Endothelial cell of umbilical vein (primary cell): ENCODE data around the gene KIF6. TPM values are rescaled to one million over a fixed set of nuclear protein-coding genes. Genes with fewer than 3 reads are reported as not detected.

ENCODE experiments used
- BruUV-seq: library from RNA; stranded (reverse); fragments of 400-500 nt; replicated peaks from 2 replicates; lab custom pipeline; 2021; lab: Mats Ljungman, UMichigan
- CTCF ChIA-PET: fragments of 300-600, 350-600 bp; sonication (Branson Sonifier 250); formaldehyde crosslinking; loops from one replicate; lab custom pipeline; 2021; ENCODE audit warnings: antibody characterized with exemption, inconsistent platforms; lab: Charles Lee
- POLR2A ChIA-PET: fragments of 300-600, 350-600 bp; sonication (Branson Sonifier 250); formaldehyde crosslinking; loops from one replicate; lab custom pipeline; 2021; ENCODE audit warnings: antibody characterized with exemption, inconsistent platforms; lab: Charles Lee
- DNase-seq: peaks from one replicate; pipeline ENCODE4 v3.0.0-alpha.2; 2011; ENCODE audit warnings: low read depth, low spot score
- FAIRE-seq: peaks from 2 replicates; lab custom pipeline; 2011; peaks lifted over from hg19 to GRCh38; lab: Jason Lieb, UNC
- H2AFZ ChIP-seq: 2 replicates; pipeline ENCODE4 v1.6.0; 2012; ENCODE audit warnings: low read depth, low read length, control low read depth, inconsistent platforms
- H3K27ac ChIP-seq: 2 replicates; pipeline ENCODE4 v1.5.1; 2011; ENCODE audit warnings: low read depth, mild to moderate bottlenecking, control low read depth, low read length, moderate library complexity; ENCODE audit not compliant: insufficient read depth
- H3K27me3 ChIP-seq, 2 experiments: 2 replicates each; pipeline versions ENCODE4 v1.6.0 to v1.6.1; 2011; ENCODE audit warnings: low read length in 2 of 2, mixed read lengths in 1 of 2; ENCODE audit not compliant: control insufficient read depth in 2 of 2, insufficient read depth in 2 of 2
- H3K36me3 ChIP-seq, 2 experiments: 2 replicates in 1 of 2; 3 replicates in 1 of 2; pipeline ENCODE4 v1.5.1; 2011; ENCODE audit warnings: low read length in 2 of 2, mild to moderate bottlenecking in 1 of 2, moderate library complexity in 1 of 2; ENCODE audit not compliant: control insufficient read depth in 2 of 2, insufficient read depth in 2 of 2; ENCODE audit errors: extremely low read depth in 1 of 2
- H3K4me1 ChIP-seq: 3 replicates; pipeline ENCODE4 v1.5.1; 2011; ENCODE audit warnings: mild to moderate bottlenecking, low read length; ENCODE audit not compliant: control insufficient read depth, insufficient read depth; ENCODE audit errors: extremely low read depth
- H3K4me2 ChIP-seq: 2 replicates; pipeline ENCODE4 v1.6.1; 2011; ENCODE audit warnings: low read length, control low read depth, mixed read lengths; ENCODE audit not compliant: insufficient read depth
- H3K4me3 ChIP-seq, 3 experiments: fragments of 200-600 bp in 1 of 3; sonication (generic), shearing (Covaris generic) in 1 of 3; replicated peaks in 1 of 3; 2 replicates each; pipeline ENCODE4 v1.5.1; 2011 to 2016; ENCODE audit warnings: control low read depth in 3 of 3, low read length in 3 of 3, mild to moderate bottlenecking in 2 of 3, inconsistent platforms in 1 of 3, low read depth in 1 of 3, moderate library complexity in 1 of 3; ENCODE audit not compliant: insufficient read depth in 1 of 3
- H3K79me2 ChIP-seq: 2 replicates; pipeline ENCODE4 v1.6.0; 2012; ENCODE audit warnings: low read length, inconsistent platforms; ENCODE audit not compliant: control insufficient read depth, insufficient read depth
- H3K9ac ChIP-seq: replicated peaks from 2 replicates; pipeline ENCODE3; 2011; ENCODE audit warnings: low read length, control low read depth; ENCODE audit not compliant: insufficient read depth; ENCODE audit errors: extremely low read depth
- H3K9me1 ChIP-seq: replicated peaks from 3 replicates; pipeline ENCODE4 v1.6.0; 2011; ENCODE audit warnings: mild to moderate bottlenecking, low read length; ENCODE audit not compliant: control insufficient read depth, insufficient read depth; ENCODE audit errors: extremely low read depth
- H3K9me3 ChIP-seq: replicated peaks from 2 replicates; pipeline ENCODE4 v1.5.1; 2012; ENCODE audit warnings: low read length, inconsistent platforms; ENCODE audit not compliant: control insufficient read depth, insufficient read depth
- H4K20me1 ChIP-seq: replicated peaks from 2 replicates; pipeline ENCODE3; 2011; ENCODE audit warnings: mild to moderate bottlenecking, low read length; ENCODE audit not compliant: control insufficient read depth, insufficient read depth; ENCODE audit errors: extremely low read depth
- CTCF ChIP-seq, 2 donors: IDR thresholded peaks; 1 replicate in 1 of 2; 2 replicates in 1 of 2; pipeline ENCODE4 v1.5.1; 2011; ENCODE audit warnings: low read length in 2 of 2, mild to moderate bottlenecking in 2 of 2, moderate library complexity in 2 of 2, control low read depth in 1 of 2, inconsistent platforms in 1 of 2, low read depth in 1 of 2; ENCODE audit not compliant: insufficient read depth in 1 of 2; ENCODE audit errors: extremely low read depth in 1 of 2
- POLR2AphosphoS5 ChIP-seq: IDR thresholded peaks from 2 replicates; pipeline ENCODE4 v1.6.1; 2012; ENCODE audit warnings: low read depth, mild to moderate bottlenecking, control low read depth, low read length, moderate library complexity; ENCODE audit not compliant: insufficient read depth
- dilution Hi-C: fragments of 300-500 bp; cut with MboI; formaldehyde crosslinking; loops from one replicate; pipeline ENCODE4 v1.15.0; 2019; ENCODE audit warnings: low sequenced_read_pairs; ENCODE audit not compliant: extremely low pct_ligation_motif_present
- intact Hi-C: fragments of 100-400 bp; cut with micrococcal nuclease; formaldehyde crosslinking; loops from one replicate; pipeline ENCODE4 v1.10.0; 2022
- polyA plus RNA-seq, 4 experiments: library from polyadenylated mRNA; depleted of rRNA in 3 of 4; stranded (reverse) in 3 of 4; unstranded in 1 of 4; fragments of >200 nt; gene quantifications; 2 replicates each; pipeline versions ENCODE4 v1.2.1 to v1.2.3, GENCODE V29; 2011 to 2012; ENCODE audit warnings: missing spikeins in 1 of 4
- total RNA-seq: library from RNA; stranded (reverse); gene quantifications from 2 replicates; pipeline ENCODE4 v1.2.3, GENCODE V29; 2021

The KIF6 gene
- total and polyA plus RNA-seq, 2 donors (not counting 3 experiments of a cell fraction or from before 2014, with no cell fraction given), result not detected

GRCh38 chr6:39563566-39564311 is 161.5 kb downstream of the KIF6 start:
- H3K79me2 ChIP-seq, result no peaks in the 10 kb centered on the region

More at GRCh38 chr6:39563566-39564311, 161.5 kb downstream of the KIF6 start:
- BruUV-seq, result no TSS peak
- FAIRE-seq (no peak), DNase-seq (no peak)
- no peak for TF ChIP-seq CTCF (IDR thresholded peaks at IDR 0.05; ENCODE audit: extremely low read depth in 1 of 2, insufficient read depth in 1 of 2, low read depth in 1 of 2, low read length in 2 of 2)
- no peak for TF ChIP-seq POLR2AphosphoS5
- Histone ChIP-seq H3K9me3 (no peaks in the 10 kb centered on the region), H3K27ac (no peak overlapping the region), H3K4me2 (no peak overlapping the region), H3K9me1 (no peaks in the 10 kb centered on the region), H2AFZ (no peak overlapping the region), H3K9ac (no peak overlapping the region), H3K4me1 (no peaks in the 10 kb centered on the region), H3K4me3 (no peak overlapping the region), H4K20me1 (no peaks in the 10 kb centered on the region), H3K36me3 (no peaks in the 10 kb centered on the region), H3K27me3 (no peaks in the 10 kb centered on the region)
- ChIA-PET CTCF (no interaction called here), POLR2A (no interaction called here)
- dilution Hi-C loops, result no loop called here
- intact Hi-C loops, result no loop called here
